ENCODE data around the gene FAM180A.
"Not testable (repeated sequence)": the region's sequence is repeated elsewhere in the genome, so short reads cannot be mapped to it uniquely, and the experiment has no call there.

The FAM180A gene

DNA sequence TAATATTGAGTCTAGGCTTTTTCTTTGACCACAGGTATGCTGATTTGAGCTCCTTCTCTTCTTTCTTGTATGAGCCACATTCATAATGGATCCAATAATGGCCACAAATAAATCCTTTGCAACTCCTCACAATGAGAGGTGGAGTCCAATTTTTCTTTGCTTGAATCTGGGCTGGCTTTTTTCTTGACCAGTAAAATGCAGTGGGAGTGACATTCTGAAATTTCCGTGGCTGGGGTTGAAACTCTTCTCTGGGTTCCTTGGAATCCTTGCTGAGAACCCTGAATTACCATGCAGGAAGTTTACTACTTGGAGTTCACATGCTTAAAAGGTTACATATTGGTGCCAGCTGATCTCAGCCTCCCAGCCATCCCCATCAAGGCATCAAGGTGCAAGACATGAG lies 22.4 kb upstream of the FAM180A start:
- DNase-seq, result no peak

DNA sequence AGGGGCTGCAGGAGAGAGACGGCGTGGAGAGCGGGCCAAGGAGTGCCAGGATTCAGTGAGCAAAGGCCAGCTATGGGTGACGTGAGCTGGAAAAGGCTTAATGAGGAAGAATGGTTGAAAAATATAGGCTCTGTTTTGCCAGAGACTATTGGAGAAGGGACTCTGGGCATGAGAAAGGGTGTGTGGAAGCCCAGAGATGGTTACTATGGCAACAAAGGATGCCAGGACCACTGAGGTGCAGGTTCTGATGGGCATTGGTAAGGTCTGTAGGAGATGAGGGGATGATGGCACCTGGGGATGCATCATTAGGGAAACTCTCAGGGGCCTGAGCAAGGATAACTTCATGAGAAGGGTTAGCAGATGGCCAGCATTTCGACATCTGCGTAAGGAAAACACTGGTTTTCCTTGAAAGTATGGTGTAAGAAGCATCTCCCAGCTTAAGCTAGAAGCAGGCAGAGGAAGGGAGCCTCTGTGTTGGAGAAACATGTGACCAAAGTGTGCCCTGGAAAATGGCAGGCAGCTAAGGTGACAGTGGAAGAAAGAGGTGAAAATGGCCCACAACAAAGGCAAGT lies 21.6 kb upstream of the FAM180A start:
- DNase-seq, result no peak

DNA sequence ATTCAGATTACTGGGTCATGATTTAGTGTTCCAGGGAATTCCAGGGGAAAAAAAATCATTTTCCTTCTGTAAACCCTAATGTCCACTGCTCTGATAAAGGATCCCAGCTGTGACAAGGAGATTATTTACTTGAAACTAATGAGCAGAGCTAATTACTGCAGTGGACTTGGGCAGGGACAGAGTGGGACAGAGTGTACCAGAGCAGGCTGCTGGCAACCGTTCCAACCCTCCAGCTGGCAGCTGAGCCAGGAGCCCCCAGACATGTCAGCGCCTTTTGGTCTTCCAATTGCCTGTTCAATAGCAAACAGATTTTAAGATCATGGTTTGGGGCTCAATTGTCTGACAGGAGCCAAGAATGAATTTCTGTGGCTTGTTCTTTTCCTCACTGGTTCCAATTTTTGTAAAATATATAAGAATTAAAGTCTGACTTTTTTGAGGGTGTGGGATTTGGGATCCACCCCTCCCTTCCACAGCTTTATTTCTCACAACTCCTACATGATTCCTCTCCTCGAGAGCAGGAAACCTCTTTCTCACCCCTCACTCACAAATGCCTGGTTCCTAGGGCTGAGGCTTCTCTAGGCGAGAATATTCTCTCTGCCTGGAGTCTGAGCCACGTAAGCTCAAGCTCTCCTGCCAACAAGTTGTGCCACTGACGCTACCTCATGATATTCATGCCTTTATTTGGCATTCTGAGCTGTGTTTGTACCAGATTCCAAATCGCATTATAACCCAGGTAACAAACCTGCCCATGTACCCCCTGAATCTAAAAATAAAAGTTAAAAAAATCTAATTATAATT lies 20.6 kb upstream of the FAM180A start:
- DNase-seq, result no peak

GRCh38 chr7:135768467-135768866 lies 19.9 kb upstream of the FAM180A start:
- no peak for DNase-seq

GRCh38 chr7:135768064-135768463 lies 19.5 kb upstream of the FAM180A start:
- no peak for DNase-seq

DNA sequence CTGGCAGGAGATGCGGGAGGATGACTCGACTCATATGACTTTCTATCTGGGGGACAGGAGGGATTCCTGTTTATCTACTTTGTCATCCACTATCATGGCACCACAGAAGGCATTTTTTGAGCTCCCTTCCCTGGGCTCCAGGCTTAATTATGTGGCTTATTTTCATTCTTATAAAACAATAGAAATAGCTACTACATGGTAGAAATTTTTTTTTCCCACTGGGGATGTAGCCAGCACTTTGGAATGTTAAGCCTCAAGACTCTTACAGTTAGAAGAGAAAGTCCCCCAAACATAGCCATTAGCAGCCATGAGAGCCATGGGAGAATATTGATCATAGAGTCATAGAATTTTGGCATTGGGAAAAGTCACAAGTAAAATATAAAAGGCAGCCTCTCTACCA lies 14.6 kb upstream of the FAM180A start:
- DNase-seq, result no peak

DNA sequence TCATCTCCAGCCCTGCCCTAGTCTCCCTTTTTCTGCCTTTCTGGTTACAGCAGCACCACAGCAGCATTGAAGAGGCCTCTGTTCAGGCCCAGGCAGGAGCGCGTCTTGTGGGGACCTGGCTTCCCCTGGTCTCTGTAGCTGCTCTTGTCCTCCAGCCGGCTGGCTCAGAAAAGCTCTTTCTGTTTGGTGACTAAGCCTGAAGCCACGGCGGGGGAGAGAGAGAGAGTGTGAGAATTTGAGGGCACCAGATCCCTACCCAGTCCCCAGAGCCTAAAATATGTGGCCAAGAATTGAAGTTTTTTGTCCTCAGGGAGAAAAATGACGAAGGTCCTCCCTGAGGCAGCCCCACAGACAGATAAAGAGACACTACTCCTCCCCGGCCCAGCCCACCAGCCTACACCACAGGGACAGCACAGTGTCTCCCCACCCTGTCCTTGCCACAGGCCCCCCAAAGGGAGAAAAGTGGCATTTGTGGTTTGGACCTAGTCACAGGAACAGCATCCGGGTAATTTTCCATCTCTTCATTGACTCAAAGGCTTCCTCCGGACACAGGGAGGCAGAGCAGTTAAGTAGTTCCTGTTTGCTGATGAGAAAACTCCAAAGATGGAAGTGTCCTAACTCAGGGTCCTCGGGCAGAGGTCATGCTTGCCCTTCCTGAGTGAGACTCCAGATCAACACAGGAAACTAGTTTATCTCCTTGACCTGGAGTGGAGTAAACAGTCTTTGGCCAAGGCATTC lies 13.3 kb upstream of the FAM180A start:
- no peak for DNase-seq

DNA sequence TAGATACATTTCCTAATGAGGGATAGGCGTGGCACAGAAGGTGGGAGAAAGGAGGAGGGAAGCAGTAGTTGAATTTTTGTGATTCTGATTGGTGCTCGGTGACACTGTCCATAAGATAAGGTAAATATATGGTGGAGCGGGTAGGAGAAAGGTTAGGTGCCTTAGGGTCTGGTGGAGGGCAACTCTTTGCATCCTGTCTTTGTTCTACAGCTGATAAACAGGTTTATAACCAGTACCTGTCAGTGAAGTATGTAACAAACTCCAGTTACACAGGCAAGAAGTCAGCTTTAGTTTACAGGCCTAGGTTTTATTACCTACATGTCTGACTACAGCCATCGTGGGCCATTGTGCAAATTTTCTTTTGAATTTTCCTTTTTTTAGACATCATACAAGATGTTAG lies 10.9 kb upstream of the FAM180A start:
- no peak for DNase-seq

- no peak for DNase-seq
Observed at GRCh38 chr7:135758531-135758932, 9.9 kb upstream of the FAM180A start.

DNA sequence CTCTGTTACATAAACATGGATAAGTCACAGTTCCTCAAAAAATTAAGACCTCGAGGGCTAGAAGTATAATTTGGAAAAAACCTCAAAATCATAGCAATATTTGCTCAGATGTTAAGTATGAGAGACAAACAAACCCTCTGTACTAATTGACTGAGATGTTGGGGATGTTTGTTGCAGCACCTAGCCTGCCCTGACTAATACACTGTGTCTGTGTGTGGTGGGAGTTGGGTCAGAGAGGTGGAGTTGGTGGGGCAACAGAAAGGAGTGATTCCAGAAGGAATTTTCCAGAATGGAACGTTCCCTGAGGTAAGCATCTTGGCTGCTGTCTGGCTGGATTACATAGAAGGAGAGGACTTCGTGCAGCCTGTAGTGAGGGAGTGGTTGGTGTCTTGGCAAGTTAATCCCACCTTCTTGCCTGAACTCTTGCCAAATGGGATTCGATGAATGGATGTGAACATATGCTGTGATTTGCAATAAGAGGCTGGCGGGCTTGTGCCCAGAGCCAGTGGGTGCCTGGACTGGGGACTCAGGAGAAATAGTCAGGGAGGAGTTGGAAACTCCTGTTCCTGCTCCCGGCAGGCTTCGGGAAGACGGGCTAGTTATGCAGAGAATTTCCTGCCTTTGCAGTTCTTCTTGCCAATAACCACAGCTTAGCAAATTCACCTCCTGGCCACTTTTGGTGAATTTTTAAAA lies 9.3 kb upstream of the FAM180A start:
- DNase-seq, result no peak

DNA sequence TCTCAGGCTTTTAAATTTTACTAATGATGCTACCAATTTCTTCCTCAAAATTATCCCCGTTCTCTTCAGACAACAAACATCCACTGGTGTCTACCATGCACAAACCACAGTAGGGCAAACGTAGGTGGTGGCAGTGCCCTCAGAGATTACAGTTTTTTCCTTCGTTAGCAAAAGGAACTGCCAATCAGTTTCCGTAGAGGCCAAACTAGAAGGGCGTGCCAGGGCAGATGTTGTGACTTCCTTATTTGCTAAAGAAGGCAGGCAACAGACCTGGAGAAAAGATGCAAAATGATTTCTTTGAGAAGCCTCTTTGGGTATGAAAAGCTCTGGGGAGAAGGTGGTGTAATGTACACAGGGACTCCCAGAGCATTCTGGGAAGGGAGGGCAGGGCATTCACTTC lies 7.6 kb upstream of the FAM180A start:
- no peak for DNase-seq

- no peak for DNase-seq
Observed at GRCh38 chr7:135755351-135755753, 6.7 kb upstream of the FAM180A start.

DNA sequence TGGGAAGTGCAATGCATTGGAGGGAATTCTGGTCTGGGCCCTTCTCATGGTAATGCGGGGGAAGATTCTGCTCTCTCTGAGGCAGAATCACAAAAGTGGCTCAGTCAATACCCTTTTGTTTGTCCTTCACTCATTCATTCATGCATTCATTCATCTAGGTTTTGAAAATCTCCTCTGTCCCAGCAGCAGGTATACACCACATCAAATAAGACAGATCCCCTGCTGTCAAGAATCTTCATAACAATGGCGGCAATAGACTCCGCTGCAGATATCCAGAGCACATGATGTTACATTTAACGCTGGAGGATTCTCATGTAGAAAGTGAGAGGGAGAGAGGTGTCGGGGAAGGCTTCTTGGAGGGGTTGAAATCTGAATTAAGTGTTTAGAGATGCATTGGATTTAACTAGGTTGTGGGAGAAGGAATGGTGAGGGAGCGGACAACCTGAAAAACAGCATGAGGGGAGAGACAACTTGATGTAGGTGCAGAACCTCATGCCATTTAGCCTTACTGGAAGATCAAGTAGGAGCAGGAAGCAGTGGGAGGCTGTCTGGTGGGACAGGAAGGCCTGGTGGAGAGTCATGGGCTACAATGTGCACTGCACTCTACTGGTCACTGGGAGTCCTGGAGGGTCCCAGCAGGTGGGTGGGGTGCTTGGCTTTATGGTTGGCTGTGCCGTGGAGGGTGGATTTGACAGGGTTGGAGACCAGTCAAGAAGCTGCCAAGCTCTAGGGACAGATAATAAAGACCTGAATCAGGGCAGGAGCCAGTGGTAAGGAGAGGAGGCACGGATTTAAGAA lies 5.2 kb upstream of the FAM180A start:
- no peak for DNase-seq

DNA sequence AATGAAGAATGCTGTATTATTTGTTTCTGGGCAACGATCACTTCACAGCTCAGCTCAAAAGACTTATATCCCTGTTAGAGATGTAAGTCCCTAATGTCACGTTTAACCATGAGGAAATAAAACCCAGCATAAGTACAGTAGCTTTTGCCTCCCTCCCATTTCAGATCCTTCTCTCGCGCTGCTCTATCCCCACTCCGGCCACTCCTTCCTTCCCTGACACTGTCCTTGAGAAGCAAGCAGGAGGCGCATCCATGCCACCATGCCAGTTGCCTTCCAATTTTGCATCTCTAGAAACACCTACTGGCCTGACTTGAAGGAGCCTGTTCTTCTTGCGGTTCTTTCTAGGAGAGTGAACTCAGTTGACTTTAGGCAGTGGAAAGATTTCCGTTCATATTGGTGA lies 1.2 kb downstream of the FAM180A start:
- DNase-seq, result no peak

- no peak for DNase-seq
Observed at GRCh38 chr7:135745703-135746312, 2.8 kb downstream of the FAM180A start.

DNA sequence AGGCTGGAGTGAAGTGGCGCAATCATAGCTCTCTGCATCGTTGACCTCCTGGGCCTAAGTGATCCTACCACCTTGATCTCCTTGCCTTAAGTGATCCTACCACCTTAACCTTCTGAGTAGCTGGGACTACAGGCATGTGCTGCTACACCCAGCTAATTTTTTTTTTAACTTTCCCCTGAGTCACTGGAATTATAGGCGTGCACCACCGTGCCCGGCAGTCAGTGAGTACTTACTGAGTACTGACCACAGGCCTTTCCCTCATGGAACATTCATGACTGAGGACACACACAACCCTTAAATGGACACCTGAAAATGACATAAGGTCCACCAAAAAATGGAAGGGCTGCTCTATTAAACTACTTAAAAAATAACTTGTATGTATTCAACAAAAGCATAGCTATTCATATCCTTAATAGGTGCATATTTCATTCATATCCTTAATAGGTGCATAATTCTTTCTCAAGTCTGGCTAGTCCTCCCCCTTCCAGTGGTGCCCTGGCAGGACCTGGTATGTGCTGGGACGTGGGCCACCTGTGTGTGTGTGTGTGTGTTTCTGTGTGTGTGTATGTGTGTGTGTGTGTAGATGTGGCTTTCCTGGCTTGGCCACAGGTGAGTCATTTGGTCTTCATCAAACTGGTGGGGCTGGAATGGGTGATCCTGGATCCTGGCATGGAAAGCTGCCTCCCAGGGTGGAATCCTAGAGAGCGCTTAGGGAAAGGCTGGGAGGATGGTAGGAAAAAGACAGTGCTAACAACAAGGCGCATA lies 3.5 kb downstream of the FAM180A start:
- DNase-seq, result no peak

GRCh38 chr7:135743907-135744731 lies 4.5 kb downstream of the FAM180A start:
- no peak for DNase-seq

- no peak for DNase-seq
Observed at GRCh38 chr7:135742371-135742770, 6.2 kb downstream of the FAM180A start.

DNA sequence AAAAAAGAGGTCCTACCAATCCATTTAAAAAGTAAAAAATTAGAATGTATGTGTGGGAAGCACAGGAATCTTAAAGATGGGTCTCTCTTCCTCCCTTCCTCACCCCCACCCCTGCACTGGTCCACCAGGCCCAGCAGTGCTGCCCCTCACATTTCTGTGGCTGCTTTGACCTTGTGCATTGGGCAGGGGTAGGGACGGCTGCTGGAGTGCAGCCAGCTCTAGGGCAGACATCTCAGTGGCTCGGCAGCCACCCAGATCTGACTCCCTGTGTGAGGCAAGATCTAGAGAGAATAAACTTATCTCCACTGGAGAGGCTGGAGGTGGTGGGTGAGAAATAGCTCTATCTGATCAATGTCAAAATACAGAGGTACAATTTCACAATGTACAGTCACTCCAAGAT lies 6.7 kb downstream of the FAM180A start:
- DNase-seq, result no peak

GRCh38 chr7:135740889-135741288 lies 7.7 kb downstream of the FAM180A start:
- no peak for DNase-seq

- DNase-seq, result not testable (repeated sequence)
Observed at GRCh38 chr7:135737306-135737647, 11.3 kb downstream of the FAM180A start.

All from 8988T (cell line).